ENCODE results near the gene UFD1. TPM values are rescaled to one million over a fixed set of nuclear protein-coding genes. Genes with fewer than 3 reads are reported as not detected.

UFD1 gene
- total RNA-seq, 4 donors from 2014 or later: 26.9 to 38.1 (median 30.1) TPM

DNA sequence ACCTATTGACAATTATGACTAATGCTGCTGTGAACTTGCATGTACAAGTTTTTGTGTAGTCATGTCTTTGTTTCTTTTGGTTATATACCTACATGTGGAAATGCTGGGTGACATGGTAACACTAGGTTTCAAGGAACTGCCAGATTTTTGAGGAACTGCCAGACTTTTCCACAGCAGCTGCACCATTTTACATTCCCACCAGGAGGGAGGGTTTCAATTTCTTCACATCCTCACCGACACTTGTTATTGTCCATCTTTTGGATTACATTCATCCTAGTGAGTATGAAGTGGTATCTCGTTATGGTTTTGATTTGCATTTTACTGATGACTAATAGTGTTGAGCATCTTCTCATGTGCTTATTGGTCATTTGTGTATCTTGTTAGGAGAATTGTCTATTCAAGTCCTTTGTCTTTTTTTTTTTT, 31.9 kb upstream of the UFD1 start:
- H3K9me3 ChIP-seq: peaks cover 0 to 11% (median 0%) of the 10 kb centered on the region in 4 donors
- no peaks in the 10 kb centered on the region for H3K4me1 ChIP-seq
- H3K27ac ChIP-seq: no peak overlapping the region
- no peaks in the 10 kb centered on the region for H3K36me3 ChIP-seq
- no peak for DNase-seq (ENCODE audit: low spot score in 2 of 2)
- no peak overlapping the region for H3K4me3 ChIP-seq
- no peaks in the 10 kb centered on the region for H3K27me3 ChIP-seq
- TF ChIP-seq, protein P1, sequence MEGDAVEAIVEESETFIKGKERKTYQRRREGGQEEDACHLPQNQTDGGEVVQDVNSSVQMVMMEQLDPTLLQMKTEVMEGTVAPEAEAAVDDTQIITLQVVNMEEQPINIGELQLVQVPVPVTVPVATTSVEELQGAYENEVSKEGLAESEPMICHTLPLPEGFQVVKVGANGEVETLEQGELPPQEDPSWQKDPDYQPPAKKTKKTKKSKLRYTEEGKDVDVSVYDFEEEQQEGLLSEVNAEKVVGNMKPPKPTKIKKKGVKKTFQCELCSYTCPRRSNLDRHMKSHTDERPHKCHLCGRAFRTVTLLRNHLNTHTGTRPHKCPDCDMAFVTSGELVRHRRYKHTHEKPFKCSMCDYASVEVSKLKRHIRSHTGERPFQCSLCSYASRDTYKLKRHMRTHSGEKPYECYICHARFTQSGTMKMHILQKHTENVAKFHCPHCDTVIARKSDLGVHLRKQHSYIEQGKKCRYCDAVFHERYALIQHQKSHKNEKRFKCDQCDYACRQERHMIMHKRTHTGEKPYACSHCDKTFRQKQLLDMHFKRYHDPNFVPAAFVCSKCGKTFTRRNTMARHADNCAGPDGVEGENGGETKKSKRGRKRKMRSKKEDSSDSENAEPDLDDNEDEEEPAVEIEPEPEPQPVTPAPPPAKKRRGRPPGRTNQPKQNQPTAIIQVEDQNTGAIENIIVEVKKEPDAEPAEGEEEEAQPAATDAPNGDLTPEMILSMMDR (IDR thresholded peaks at IDR 0.05): no peak
- TF ChIP-seq EP300 (IDR thresholded peaks at IDR 0.05) (no peak), POLR2A (IDR thresholded peaks at IDR 0.05) (no peak)
- WGBS, 2 donors: 96 to 98% methylated on average over 2 of the region's 2 CpGs

DNA sequence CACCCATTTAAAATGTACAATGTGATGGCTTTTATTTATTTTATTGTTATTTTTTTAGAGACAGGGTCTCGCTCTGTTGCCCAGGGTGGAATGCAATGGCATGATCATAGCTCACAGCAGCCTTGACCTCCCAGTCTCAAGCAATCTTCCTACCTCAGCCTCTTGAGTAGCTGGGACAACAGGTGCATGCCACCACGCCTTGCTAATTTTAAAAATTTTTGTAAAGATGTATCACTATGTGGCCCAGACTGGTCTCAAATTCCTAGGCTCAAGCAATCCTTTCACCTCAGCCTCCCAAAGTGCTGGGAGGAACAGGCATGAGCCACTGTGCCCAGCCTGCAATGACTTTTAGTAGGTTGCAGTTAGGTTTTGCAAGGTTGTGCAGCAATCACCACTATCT, 30.9 kb upstream of the UFD1 start:
- Histone ChIP-seq H3K36me3 (no peaks in the 10 kb centered on the region), H3K9me3 (peaks cover 0 to 11% (median 0%) of the 10 kb centered on the region in 4 donors), H3K4me3 (no peak overlapping the region), H3K27me3 (no peaks in the 10 kb centered on the region), H3K4me1 (no peaks in the 10 kb centered on the region), H3K27ac (no peak overlapping the region)
- 90 to 93% methylated on average over 2 of the region's 2 CpGs for WGBS, 2 donors
- DNase-seq (ENCODE audit: low spot score in 2 of 2): no peak
- TF ChIP-seq POLR2A (IDR thresholded peaks at IDR 0.05): no peak

DNA sequence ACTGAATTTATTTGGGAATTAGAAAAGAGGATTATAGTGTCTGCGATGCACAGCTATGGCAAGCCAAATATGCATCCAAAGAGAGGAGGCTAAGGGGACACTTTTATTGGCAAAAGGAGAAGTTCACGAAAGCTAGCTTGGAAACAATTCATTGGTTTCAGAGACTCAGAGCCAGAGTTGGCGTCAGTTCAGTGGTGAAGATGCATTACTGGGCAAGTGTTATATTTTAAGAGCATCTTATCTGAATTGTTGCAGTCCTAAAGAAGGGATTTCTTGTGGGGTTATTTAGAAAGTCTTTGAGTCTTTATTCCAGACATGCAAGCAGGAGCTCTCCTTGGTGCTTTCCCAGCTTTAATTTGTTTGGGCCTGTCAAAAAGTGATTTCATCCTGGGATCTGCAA, 30.2 kb upstream of the UFD1 start:
- H3K9me3 ChIP-seq: peaks cover 0 to 9% (median 0%) of the 10 kb centered on the region in 4 donors
- no peaks in the 10 kb centered on the region for H3K27me3 ChIP-seq
- no peak overlapping the region for H3K4me3 ChIP-seq
- H3K36me3 ChIP-seq: no peaks in the 10 kb centered on the region
- H3K27ac ChIP-seq: no peak overlapping the region
- no peak for DNase-seq (ENCODE audit: low spot score in 2 of 2)
- no peaks in the 10 kb centered on the region for H3K4me1 ChIP-seq
- 83 to 84% methylated on average over 3 of the region's 3 CpGs for WGBS, 2 donors
- TF ChIP-seq EP300 (IDR thresholded peaks at IDR 0.05) (no peak), POLR2A (IDR thresholded peaks at IDR 0.05) (no peak)
- TF ChIP-seq, protein P1 (IDR thresholded peaks at IDR 0.05): no peak

DNA sequence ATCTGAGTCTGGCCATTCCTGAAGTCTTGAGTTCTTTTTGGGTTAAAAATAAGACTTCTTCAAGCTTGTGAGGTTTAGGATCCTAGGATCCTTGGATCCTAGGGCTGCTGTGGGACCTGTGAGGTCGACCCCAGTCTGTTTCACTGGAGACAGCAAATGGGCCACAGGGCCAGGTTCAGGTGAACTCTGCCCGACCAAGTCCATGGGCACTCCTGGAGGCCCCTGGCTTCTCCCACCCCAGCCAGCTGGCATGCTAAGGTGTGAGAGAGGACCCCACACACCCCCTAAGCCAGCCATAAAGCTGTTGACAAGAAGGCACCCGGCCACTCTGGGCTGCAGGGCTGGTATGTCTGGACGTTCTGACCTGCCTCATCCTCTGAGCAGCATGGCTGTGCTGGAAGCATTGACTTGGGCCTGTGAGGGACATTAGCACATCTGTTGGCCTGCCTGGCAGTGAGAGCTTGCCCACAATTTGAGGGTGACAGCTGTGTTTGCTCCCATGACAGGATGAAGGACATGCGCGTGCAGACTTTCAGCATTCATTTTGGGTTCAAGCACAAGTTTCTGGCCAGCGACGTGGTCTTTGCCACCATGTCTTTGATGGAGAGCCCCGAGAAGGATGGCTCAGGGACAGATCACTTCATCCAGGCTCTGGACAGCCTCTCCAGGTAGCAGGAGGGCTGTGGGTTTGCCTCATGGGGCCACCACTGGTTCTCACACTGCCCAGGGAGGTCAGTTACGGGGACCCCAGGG, 29.2 kb upstream of the UFD1 start:
- no peaks in the 10 kb centered on the region for H3K27me3 ChIP-seq
- no peak overlapping the region for H3K4me3 ChIP-seq
- TF ChIP-seq, protein P1 (IDR thresholded peaks at IDR 0.05): no peak
- TF ChIP-seq EP300 (IDR thresholded peaks at IDR 0.05) (no peak), POLR2A (IDR thresholded peaks at IDR 0.05) (no peak)
- no peaks in the 10 kb centered on the region for H3K4me1 ChIP-seq
- no peaks in the 10 kb centered on the region for H3K36me3 ChIP-seq
- no peak overlapping the region for H3K27ac ChIP-seq
- no peak for DNase-seq (ENCODE audit: low spot score in 2 of 2)
- WGBS, 2 donors: 89 to 96% methylated on average over 8 to 9 of the region's 10 CpGs
- H3K9me3 ChIP-seq: no peaks in the 10 kb centered on the region

DNA sequence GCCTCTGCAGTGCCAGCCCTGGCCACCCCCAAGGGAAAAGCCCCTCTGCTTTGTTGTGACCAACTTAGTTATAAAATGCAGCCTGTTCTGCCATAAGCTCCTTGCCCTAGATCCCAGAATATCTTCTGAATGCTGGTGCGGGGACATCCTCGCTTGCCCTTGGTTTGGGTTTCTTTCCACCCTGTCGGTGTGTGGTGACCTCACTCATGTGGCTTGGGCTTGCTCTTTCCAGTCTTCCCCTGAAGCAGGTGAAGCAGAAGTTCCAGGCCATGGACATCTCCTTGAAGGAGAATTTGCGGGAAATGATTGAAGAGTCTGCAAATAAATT, 28.5 kb upstream of the UFD1 start:
- Histone ChIP-seq H3K27ac (no peak overlapping the region), H3K36me3 (no peaks in the 10 kb centered on the region), H3K9me3 (no peaks in the 10 kb centered on the region), H3K27me3 (no peaks in the 10 kb centered on the region), H3K4me3 (no peak overlapping the region), H3K4me1 (no peaks in the 10 kb centered on the region)
- WGBS, 2 donors: 94 to 98% methylated on average over 4 of the region's 4 CpGs
- TF ChIP-seq EP300 (IDR thresholded peaks at IDR 0.05) (no peak), POLR2A (IDR thresholded peaks at IDR 0.05) (no peak)
- TF ChIP-seq, protein P1 (IDR thresholded peaks at IDR 0.05): no peak
- no peak for DNase-seq (ENCODE audit: low spot score in 2 of 2)

All from tibial nerve (tissue), 4 donors.